HG03439 (cell line): ENCODE data around the gene MPIG6B.

Experiments used
- ATAC-seq: cut with Tn5 transposase; IDR thresholded peaks from one replicate; pipeline ENCODE4 v1.9.1; 2021; ENCODE audit warnings: mild to moderate bottlenecking, moderate library complexity; ENCODE audit not compliant: unreplicated experiment

The MPIG6B gene

GRCh38 chr6:31765559-31765909, 42.4 kb downstream of the MPIG6B start:
- no peak for ATAC-seq

- no peak for ATAC-seq
Observed at GRCh38 chr6:31765910-31766794, 43.0 kb downstream of the MPIG6B start.

GRCh38 chr6:31767096-31767645, 44.0 kb downstream of the MPIG6B start:
- ATAC-seq, result no peak

- ATAC-seq, result no peak
Observed at GRCh38 chr6:31768363-31769257, 45.4 kb downstream of the MPIG6B start.

GRCh38 chr6:31769684-31770371, 46.7 kb downstream of the MPIG6B start:
- no peak for ATAC-seq

- ATAC-seq, result no peak
Observed at GRCh38 chr6:31770860-31771259, 47.7 kb downstream of the MPIG6B start.

- ATAC-seq, result no peak
Observed at GRCh38 chr6:31771992-31772358, 48.8 kb downstream of the MPIG6B start.

GRCh38 chr6:31775184-31775583, 52.0 kb downstream of the MPIG6B start:
- ATAC-seq, result no peak

- no peak for ATAC-seq
Observed at GRCh38 chr6:31775633-31776484, 52.7 kb downstream of the MPIG6B start.
